ENCODE results near the gene OR1I1.

OR1I1 gene

DNA sequence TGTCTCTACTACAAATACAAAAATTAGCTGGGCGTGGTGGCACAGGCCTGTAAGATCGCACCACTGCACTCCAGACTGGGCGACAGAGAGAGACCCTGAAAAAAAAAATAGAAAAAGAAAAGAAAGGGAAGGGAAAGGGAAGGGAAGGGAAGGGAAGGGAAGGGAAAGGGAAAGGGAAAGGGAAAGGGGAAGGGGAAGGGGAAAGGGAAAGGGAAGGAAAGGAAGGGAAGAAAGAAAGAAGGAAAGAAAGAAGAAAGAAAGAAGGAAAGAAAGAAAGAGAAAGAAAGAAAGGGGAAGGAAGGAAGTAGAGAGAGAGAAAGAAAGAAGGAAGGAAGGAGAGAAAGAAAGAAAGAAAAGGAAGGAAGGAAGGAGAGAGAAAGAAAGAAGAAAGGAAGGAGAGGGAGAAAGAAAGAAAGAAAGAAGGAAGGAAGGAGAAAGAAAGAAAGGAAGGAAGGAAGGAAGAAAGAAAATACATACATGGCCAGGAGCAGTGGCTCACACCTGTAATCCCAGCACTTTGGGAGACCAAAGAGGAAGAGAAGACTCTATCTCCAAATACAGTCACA, 17.1 kb downstream of the OR1I1 start:
- DNase-seq, result no peak

- peak; percentile 68 to 76 for DNase-seq
Measured at GRCh38 chr19:15101479-15102082, 19.6 kb downstream of the OR1I1 start.

GRCh38 chr19:15104003-15104402, 22.0 kb downstream of the OR1I1 start:
- DNase-seq, result no peak

DNA sequence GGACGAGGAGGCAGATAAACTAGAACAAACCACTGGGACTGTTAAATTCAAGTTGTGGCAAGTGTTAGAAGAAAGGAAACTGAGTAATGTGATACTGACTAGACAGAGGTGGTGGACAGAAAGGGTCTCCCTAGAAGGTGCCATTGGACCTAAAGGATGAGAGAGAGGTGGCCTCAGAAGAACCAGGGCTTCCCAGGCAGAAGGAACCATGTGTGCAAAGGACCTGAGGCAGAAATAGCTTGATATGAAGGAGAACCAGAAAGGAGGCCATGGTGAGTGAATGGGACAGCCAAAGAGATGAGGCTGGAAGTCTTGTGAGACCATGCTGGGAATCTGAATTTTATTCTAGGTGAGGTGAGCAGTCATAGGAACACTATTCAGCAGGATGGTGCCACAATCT, 22.4 kb downstream of the OR1I1 start:
- DNase-seq, result no peak

- no peak for DNase-seq
Measured at GRCh38 chr19:15105044-15105443, 23.0 kb downstream of the OR1I1 start.

DNA sequence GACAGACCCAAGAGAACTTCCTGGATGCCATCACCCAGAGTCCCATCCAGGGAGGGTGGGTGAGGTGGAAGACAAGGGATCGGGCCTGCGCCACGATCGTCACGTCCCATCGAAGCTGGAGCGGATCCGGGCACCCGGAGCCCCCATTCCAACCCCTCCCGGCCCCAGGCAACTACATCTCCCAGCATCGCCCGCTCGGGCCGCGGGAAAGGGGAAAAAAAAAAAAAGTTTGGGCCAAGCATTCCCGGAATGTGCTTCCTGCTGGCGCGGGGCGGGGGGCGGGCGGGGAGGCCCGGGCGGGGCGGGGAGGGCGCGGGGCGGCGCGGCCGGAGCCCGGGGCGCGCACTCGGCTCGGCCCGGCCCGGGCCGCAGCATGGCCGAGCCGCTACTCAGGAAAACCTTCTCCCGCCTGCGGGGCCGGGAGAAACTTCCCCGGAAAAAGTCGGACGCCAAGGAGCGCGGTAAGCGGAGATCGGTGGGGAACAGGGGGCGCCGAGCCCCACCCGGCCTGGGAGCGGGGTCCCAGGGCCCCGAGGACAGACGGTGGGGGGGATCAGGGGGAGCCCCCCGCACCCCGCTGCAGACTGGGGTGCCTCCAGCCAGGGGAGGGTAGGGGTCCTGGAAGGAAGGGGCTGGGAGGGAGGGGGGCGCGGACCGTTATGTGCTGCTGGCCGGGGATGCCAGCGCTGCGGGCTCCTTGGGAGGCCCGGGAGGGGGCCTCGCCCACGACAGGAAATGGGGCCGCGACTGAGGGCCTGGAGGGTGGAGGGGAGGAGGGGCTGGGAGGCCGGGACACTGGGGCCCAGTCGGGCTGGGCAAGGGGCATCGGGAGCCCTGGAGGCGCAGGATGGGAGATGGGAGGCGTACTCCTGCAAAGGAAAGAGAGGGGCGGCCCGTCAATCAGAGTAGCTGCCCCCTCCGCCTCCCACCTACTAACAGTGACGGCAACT, 25.3 kb downstream of the OR1I1 start, which contains the start of gene SYDE1:
TSS of gene SYDE1 (plus strand) at position 341 of the 950 bp plus-strand sequence. CDS start at position 374, 33 bp downstream.
- peak; percentile 47 to 49 for DNase-seq

DNA sequence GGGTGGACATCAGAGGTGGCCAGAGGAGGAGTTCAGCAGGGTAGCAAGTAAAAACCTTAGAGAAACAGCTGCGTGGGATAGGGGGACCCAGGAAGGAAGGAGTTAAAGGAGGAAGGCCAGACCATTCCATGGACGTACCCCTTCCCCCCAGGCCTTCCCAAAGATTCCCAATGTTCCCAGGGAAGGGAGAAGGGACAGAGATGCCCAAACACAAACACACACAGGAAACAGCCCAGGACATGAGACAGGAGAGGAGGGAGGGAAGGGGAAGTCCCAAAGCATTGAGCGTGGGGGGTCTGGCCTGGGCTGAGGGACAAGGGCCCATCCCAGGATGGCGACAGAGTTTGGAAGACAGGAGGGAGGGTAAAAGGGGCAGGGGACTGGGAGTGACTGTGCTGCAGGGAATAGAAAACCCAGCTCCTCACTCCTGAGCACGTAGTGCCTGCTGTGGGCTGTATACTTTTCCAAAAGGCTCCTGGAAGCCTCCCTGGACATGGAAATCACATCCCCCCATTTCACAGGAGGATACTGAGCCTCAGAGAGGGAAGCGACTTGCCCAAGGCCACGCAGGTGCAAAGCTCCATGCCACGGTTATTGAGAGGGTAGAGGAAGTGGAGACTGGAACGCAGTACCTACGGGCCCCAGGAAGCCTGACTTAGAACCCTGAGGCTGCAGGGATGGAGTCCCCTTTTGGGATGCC, 26.3 kb downstream of the OR1I1 start:
- DNase-seq, result no peak

- no peak for DNase-seq
Measured at GRCh38 chr19:15108845-15109767, 27.1 kb downstream of the OR1I1 start.

- DNase-seq, result no peak
Measured at GRCh38 chr19:15109768-15110417, 27.9 kb downstream of the OR1I1 start.

GRCh38 chr19:15110418-15110815, 28.4 kb downstream of the OR1I1 start:
- no peak for DNase-seq

- no peak for DNase-seq
Measured at GRCh38 chr19:15111758-15112157, 29.7 kb downstream of the OR1I1 start.

- DNase-seq, result no peak
Measured at GRCh38 chr19:15112385-15112784, 30.4 kb downstream of the OR1I1 start.

GRCh38 chr19:15113245-15114152, 31.5 kb downstream of the OR1I1 start:
- DNase-seq, result no peak

GRCh38 chr19:15114153-15114540, 32.1 kb downstream of the OR1I1 start:
- no peak for DNase-seq

DNA sequence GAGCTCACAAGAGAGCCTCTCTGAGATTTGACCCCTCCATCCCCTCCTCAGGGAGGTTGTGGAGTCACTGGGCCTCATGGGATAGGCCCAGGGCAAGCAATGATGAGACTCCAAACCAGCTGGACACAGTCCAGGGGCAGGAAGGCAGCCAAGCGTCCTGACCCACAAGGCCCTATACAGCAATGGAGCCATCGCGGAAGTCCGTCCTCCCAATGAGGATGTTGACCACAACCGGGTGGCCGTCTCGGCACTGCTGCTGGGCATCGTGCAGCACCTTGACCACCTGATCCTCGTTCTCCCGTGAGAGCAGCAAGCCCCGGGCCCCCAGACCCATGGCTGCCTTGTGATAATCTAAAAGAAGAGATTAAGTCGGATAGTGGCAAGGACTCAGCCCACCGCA, 33.1 kb downstream of the OR1I1 start:
- DNase-seq, result no peak

- DNase-seq, result no peak
Measured at GRCh38 chr19:15115762-15116615, 34.0 kb downstream of the OR1I1 start.

DNA sequence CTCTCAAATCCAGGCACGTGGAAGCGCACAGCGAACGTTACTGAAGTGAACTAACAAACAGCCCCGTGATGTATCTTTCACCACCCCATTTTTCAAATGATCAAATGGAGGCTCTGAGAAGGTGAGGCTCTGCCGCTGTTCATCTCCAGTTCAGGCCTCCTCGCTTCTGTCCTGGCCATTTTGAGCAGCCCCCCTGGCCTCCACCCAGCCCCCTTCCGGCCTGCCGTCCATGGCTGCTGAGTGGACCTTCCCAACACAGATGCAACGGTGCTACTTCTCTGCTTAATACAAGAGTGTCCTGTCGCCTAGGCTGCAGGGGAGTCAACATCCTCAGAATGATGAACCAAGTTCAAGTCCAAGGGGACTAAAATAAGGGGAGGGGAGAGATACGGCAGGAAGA, 34.8 kb downstream of the OR1I1 start:
- no peak for DNase-seq

- no peak for DNase-seq
Measured at GRCh38 chr19:15118248-15118647, 36.2 kb downstream of the OR1I1 start.

GRCh38 chr19:15118789-15119494, 36.9 kb downstream of the OR1I1 start:
- DNase-seq, result no peak
